HepG2 (cell line): ENCODE results near the gene NOTCH4. TPM values are rescaled to one million over a fixed set of nuclear protein-coding genes. Genes with fewer than 3 reads are reported as not detected.

Source experiments
- BRD4 ChIP-seq: sonication (generic); formaldehyde crosslinking; IDR thresholded peaks from 2 replicates; pipeline ENCODE4 v1.4.0; 2020; ENCODE audit warnings: missing genetic modification reagents
- FOXO1 ChIP-seq: sonication (generic); formaldehyde crosslinking; IDR thresholded peaks from 2 replicates; pipeline ENCODE4 v1.4.0; 2020; ENCODE audit warnings: missing genetic modification reagents
- HMG20B ChIP-seq: conservative IDR thresholded peaks from 2 replicates; pipeline ENCODE4 v1.6.1; 2016; ENCODE audit warnings: missing genetic modification reagents, missing compliant biosample characterization
- HNRNPK ChIP-seq: fragments of 200-400 bp; formaldehyde crosslinking; IDR thresholded peaks from 2 replicates; pipeline ENCODE4 v1.6.1; 2018; ENCODE audit warnings: low read length, low read depth, moderate library complexity, mild to moderate bottlenecking; ENCODE audit not compliant: poor library complexity, severe bottlenecking
- JUNB ChIP-seq: sonication (generic); formaldehyde crosslinking; IDR thresholded peaks from 2 replicates; pipeline ENCODE4 v1.8.0; 2022; ENCODE audit warnings: missing genetic modification reagents, mild to moderate bottlenecking, borderline replicate concordance
- KAT7 ChIP-seq: IDR thresholded peaks from 2 replicates; pipeline ENCODE4 v1.6.1; 2018; ENCODE audit warnings: borderline replicate concordance, missing compliant biosample characterization
- KDM5A ChIP-seq: fragments of 200-600 bp; sonication (generic); IDR thresholded peaks from 2 replicates; pipeline ENCODE4 v1.7.0; 2018; ENCODE audit warnings: antibody characterized with exemption, mild to moderate bottlenecking, low read length, borderline replicate concordance
- KLF13 ChIP-seq: sonication (generic); formaldehyde crosslinking; IDR thresholded peaks from 2 replicates; pipeline ENCODE4 v1.4.0; 2020; ENCODE audit warnings: mild to moderate bottlenecking, missing genetic modification reagents
- MXI1 ChIP-seq: IDR thresholded peaks from 3 replicates; pipeline ENCODE4 v1.6.1; 2012; ENCODE audit warnings: low read depth, low read length, inconsistent platforms, borderline replicate concordance
- NFE2 ChIP-seq: sonication (generic); formaldehyde crosslinking; IDR thresholded peaks from 2 replicates; pipeline ENCODE4 v1.4.0; 2020; ENCODE audit warnings: missing genetic modification reagents
- NPAS2 ChIP-seq: sonication (generic); formaldehyde crosslinking; IDR thresholded peaks from 2 replicates; pipeline ENCODE4 v1.8.0; 2022; ENCODE audit warnings: mild to moderate bottlenecking, missing genetic modification reagents, borderline replicate concordance
- SIN3A ChIP-seq: IDR thresholded peaks from 2 replicates; pipeline ENCODE4 v1.6.1; 2011; ENCODE audit warnings: low read depth, mild to moderate bottlenecking, control low read depth, low read length, borderline replicate concordance
- SP1 ChIP-seq, 2 experiments: fragments of 450-650 bp in 1 of 2; sonication (generic) in 1 of 2; formaldehyde crosslinking in 1 of 2; IDR thresholded peaks; 2 replicates each; pipeline versions ENCODE4 v1.4.0 to v1.6.1; 2016 to 2020; ENCODE audit warnings: missing genetic modification reagents in 1 of 2
- THAP11 ChIP-seq: IDR thresholded peaks from 2 replicates; pipeline ENCODE4 v1.6.1; 2016; ENCODE audit warnings: missing biosample characterization, missing genetic modification reagents
- U2AF1 ChIP-seq: fragments of 200-400 bp; formaldehyde crosslinking; optimal IDR thresholded peaks from 2 replicates; pipeline ENCODE3; 2017; ENCODE audit warnings: mild to moderate bottlenecking, low read depth, low read length
- YEATS4 ChIP-seq: sonication (generic); formaldehyde crosslinking; IDR thresholded peaks from 2 replicates; pipeline ENCODE4 v1.4.0; 2020; ENCODE audit warnings: missing genetic modification reagents, borderline replicate concordance
- ZFP1 ChIP-seq: IDR thresholded peaks from 2 replicates; pipeline ENCODE4 v1.6.1; 2016
- ZKSCAN1 ChIP-seq: fragments of 150-350 bp; IDR thresholded peaks from 2 replicates; pipeline ENCODE4 v1.6.1; 2014; ENCODE audit warnings: low read length
- ZNF136 ChIP-seq: sonication (generic); formaldehyde crosslinking; IDR thresholded peaks from 2 replicates; pipeline ENCODE4 v1.8.1; 2022; ENCODE audit warnings: low read depth, mild to moderate bottlenecking, moderate library complexity, missing genetic modification reagents
- ZNF567 ChIP-seq: sonication (generic); formaldehyde crosslinking; IDR thresholded peaks from 2 replicates; pipeline ENCODE4 v1.8.1; 2023; ENCODE audit warnings: mild to moderate bottlenecking, missing genetic modification reagents, borderline replicate concordance
- polyA plus RNA-seq, 8 experiments: library from polyadenylated mRNA; depleted of rRNA in 3 of 8; stranded (reverse) in 7 of 8; unstranded in 1 of 8; fragments of >200 nt; fragmentation: Illumina TruSeq in 4 of 8; extraction: Trizol in 4 of 8; gene quantifications; 2 replicates each; pipeline versions ENCODE4 v1.2.1 to v1.2.3, GENCODE V29; 2011 to 2016; ENCODE audit warnings: low read depth in 4 of 8, missing spikeins in 1 of 8, mixed read lengths in 1 of 8; ENCODE audit not compliant: insufficient read depth in 1 of 8
- total RNA-seq, 5 experiments: library from RNA; depleted of rRNA; stranded (reverse); fragments of >200 nt; fragmentation: Illumina TruSeq; extraction: Trizol; gene quantifications; 2 replicates each; pipeline ENCODE4 v1.2.3, GENCODE V29; 2016; ENCODE audit warnings: low read depth in 1 of 5
- TF ChIP-seq, protein P1 (sequence below): sonication (generic); formaldehyde crosslinking; IDR thresholded peaks from 2 replicates; pipeline ENCODE4 v1.9.0; 2022; ENCODE audit warnings: low read depth, missing genetic modification reagents
- TF ChIP-seq, protein P2 (sequence below): sonication (generic); formaldehyde crosslinking; IDR thresholded peaks from 2 replicates; pipeline ENCODE4 v1.5.0; 2020; ENCODE audit warnings: missing genetic modification reagents
- TF ChIP-seq, protein P3 (sequence below): sonication (generic); formaldehyde crosslinking; IDR thresholded peaks from 2 replicates; pipeline ENCODE4 v1.4.0; 2020; ENCODE audit warnings: missing genetic modification reagents
- TF ChIP-seq, protein P4 (sequence below): sonication (generic); formaldehyde crosslinking; IDR thresholded peaks from 2 replicates; pipeline ENCODE4 v1.4.0; 2020; ENCODE audit warnings: missing genetic modification reagents; ENCODE audit errors: not compliant biosample characterization
- TF ChIP-seq, protein P5 (sequence below): sonication (generic); formaldehyde crosslinking; IDR thresholded peaks from 2 replicates; pipeline ENCODE4 v1.4.0; 2020; ENCODE audit warnings: missing genetic modification reagents

NOTCH4 gene
- total and polyA plus RNA-seq, 2 of the 13 experiments (the other 11 are each of a cell fraction or from before 2014, with no cell fraction given), result 0.51 to 0.83 TPM

DNA sequence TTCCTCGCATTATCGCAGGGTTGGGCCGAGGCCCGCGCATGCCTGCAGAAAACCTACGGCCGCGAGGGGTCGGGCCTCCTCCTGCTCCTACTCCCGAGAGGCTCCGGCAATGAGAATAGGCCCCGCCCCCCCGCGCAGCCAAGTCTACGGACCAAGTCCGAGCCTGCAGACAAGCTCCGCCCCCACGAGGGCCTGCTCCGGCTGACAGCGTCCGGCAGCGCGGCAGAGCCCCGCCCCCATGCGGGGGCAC lies 28.3 kb downstream of the NOTCH4 start (continued):
- TF ChIP-seq SP1 (IDR thresholded peaks at IDR 0.05), result no peak
- no peak for TF ChIP-seq SP1 (CRISPR knock-in tag; IDR thresholded peaks at IDR 0.05)
- TF ChIP-seq ZNF567 (CRISPR knock-in tag), result no peak; the same call in 1 of the 2 replicates
- peak; percentile 80; the same call in 1 of the 2 replicates for TF ChIP-seq SIN3A
- TF ChIP-seq JUNB (CRISPR knock-in tag), result no peak
- no peak; the same call in 1 of the 2 replicates for TF ChIP-seq KDM5A
- TF ChIP-seq, protein P1, sequence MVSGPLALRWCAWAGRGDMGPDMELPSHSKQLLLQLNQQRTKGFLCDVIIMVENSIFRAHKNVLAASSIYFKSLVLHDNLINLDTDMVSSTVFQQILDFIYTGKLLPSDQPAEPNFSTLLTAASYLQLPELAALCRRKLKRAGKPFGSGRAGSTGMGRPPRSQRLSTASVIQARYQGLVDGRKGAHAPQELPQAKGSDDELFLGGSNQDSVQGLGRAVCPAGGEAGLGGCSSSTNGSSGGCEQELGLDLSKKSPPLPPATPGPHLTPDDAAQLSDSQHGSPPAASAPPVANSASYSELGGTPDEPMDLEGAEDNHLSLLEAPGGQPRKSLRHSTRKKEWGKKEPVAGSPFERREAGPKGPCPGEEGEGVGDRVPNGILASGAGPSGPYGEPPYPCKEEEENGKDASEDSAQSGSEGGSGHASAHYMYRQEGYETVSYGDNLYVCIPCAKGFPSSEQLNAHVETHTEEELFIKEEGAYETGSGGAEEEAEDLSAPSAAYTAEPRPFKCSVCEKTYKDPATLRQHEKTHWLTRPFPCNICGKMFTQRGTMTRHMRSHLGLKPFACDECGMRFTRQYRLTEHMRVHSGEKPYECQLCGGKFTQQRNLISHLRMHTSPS (CRISPR knock-in tag), result no peak
- peak; percentile 86; the same call in 1 of the 2 replicates for TF ChIP-seq THAP11 (CRISPR knock-in tag)
- TF ChIP-seq BRD4, result no peak
- peak; percentile 97; the same call in 1 of the 3 replicates for TF ChIP-seq MXI1
- no peak for TF ChIP-seq U2AF1
- TF ChIP-seq KLF13 (CRISPR knock-in tag), result no peak
- TF ChIP-seq YEATS4, result no peak
- no peak for TF ChIP-seq NFE2 (CRISPR knock-in tag)
- TF ChIP-seq ZFP1 (CRISPR knock-in tag), result 0 out of 2 replicates have a peak, but pooled peaks have one; percentile 31
- TF ChIP-seq NPAS2 (CRISPR knock-in tag), result no peak
- no peak for TF ChIP-seq ZKSCAN1
- TF ChIP-seq, protein P2, sequence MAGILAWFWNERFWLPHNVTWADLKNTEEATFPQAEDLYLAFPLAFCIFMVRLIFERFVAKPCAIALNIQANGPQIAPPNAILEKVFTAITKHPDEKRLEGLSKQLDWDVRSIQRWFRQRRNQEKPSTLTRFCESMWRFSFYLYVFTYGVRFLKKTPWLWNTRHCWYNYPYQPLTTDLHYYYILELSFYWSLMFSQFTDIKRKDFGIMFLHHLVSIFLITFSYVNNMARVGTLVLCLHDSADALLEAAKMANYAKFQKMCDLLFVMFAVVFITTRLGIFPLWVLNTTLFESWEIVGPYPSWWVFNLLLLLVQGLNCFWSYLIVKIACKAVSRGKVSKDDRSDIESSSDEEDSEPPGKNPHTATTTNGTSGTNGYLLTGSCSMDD (CRISPR knock-in tag), result no peak
- no peak for TF ChIP-seq FOXO1
- TF ChIP-seq, protein P3, sequence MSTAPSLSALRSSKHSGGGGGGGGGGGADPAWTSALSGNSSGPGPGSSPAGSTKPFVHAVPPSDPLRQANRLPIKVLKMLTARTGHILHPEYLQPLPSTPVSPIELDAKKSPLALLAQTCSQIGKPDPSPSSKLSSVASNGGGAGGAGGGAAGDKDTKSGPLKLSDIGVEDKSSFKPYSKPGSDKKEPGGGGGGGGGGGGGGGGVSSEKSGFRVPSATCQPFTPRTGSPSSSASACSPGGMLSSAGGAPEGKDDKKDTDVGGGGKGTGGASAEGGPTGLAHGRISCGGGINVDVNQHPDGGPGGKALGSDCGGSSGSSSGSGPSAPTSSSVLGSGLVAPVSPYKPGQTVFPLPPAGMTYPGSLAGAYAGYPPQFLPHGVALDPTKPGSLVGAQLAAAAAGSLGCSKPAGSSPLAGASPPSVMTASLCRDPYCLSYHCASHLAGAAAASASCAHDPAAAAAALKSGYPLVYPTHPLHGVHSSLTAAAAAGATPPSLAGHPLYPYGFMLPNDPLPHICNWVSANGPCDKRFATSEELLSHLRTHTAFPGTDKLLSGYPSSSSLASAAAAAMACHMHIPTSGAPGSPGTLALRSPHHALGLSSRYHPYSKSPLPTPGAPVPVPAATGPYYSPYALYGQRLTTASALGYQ (CRISPR knock-in tag), result no peak
- TF ChIP-seq, protein P4, sequence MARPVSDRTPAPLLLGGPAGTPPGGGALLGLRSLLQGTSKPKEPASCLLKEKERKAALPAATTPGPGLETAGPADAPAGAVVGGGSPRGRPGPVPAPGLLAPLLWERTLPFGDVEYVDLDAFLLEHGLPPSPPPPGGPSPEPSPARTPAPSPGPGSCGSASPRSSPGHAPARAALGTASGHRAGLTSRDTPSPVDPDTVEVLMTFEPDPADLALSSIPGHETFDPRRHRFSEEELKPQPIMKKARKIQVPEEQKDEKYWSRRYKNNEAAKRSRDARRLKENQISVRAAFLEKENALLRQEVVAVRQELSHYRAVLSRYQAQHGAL (CRISPR knock-in tag), result no peak
- no peak for TF ChIP-seq HNRNPK
- TF ChIP-seq HMG20B (CRISPR knock-in tag), result no peak
- no peak; the same call in 1 of the 2 replicates for TF ChIP-seq ZNF136 (CRISPR knock-in tag)
- no peak for TF ChIP-seq KAT7 (CRISPR knock-in tag)
- TF ChIP-seq, protein P5, sequence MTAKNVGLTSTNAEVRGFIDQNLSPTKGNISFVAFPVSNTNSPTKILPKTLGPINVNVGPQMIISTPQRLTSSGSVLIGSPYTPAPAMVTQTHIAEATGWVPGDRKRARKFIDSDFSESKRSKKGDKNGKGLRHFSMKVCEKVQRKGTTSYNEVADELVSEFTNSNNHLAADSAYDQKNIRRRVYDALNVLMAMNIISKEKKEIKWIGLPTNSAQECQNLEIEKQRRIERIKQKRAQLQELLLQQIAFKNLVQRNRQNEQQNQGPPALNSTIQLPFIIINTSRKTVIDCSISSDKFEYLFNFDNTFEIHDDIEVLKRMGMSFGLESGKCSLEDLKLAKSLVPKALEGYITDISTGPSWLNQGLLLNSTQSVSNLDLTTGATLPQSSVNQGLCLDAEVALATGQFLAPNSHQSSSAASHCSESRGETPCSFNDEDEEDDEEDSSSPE (CRISPR knock-in tag), result no peak
